Endodermal cell (in vitro differentiated cells): Measurements from ENCODE around the gene CENPI. TPM values are rescaled to one million over a fixed set of nuclear protein-coding genes. Genes with fewer than 3 reads are reported as not detected.

Source experiments
- DNase-seq: peaks from one replicate; pipeline ENCODE4 v3.0.0-alpha.2; 2017
- H3K27ac ChIP-seq: 2 replicates; pipeline ENCODE4 v1.5.1; 2013; ENCODE audit warnings: mild to moderate bottlenecking, low read depth, low read length, moderate library complexity
- H3K27me3 ChIP-seq: 2 replicates; pipeline ENCODE4 v1.6.1; 2013; ENCODE audit warnings: mild to moderate bottlenecking, low read length, moderate library complexity; ENCODE audit not compliant: insufficient read depth, control insufficient read depth, poor library complexity, severe bottlenecking
- H3K36me3 ChIP-seq: 2 replicates; pipeline ENCODE4 v1.7.0; 2013; ENCODE audit warnings: mild to moderate bottlenecking, low read length, moderate library complexity; ENCODE audit not compliant: control insufficient read depth, insufficient read depth
- H3K4me1 ChIP-seq: one replicate; pipeline ENCODE4 v1.7.0; 2013; ENCODE audit warnings: low read length; ENCODE audit not compliant: control insufficient read depth, insufficient read depth
- H3K4me3 ChIP-seq: 2 replicates; pipeline ENCODE4 v1.5.1; 2013; ENCODE audit warnings: mild to moderate bottlenecking, low read length, moderate library complexity
- H3K9ac ChIP-seq: 2 replicates; pipeline ENCODE4 v1.6.1; 2013; ENCODE audit warnings: mild to moderate bottlenecking, low read length, moderate library complexity; ENCODE audit not compliant: poor library complexity, severe bottlenecking; ENCODE audit errors: extremely low read depth
- H3K9me3 ChIP-seq: 2 replicates; pipeline ENCODE4 v1.6.1; 2013; ENCODE audit warnings: mild to moderate bottlenecking, low read length, moderate library complexity; ENCODE audit not compliant: control insufficient read depth
- H3K27ac Mint-ChIP-seq: 2 replicates; pipeline ENCODE4 v1.8.0; 2020; ENCODE audit warnings: mixed read lengths
- H3K27me3 Mint-ChIP-seq: 2 replicates; pipeline ENCODE4 v1.8.0; 2021; ENCODE audit warnings: mild to moderate bottlenecking, mixed read lengths; ENCODE audit not compliant: insufficient read depth
- H3K36me3 Mint-ChIP-seq: 2 replicates; pipeline ENCODE4 v1.8.0; 2020; ENCODE audit warnings: low read depth, mixed read lengths
- H3K4me1 Mint-ChIP-seq: 2 replicates; pipeline ENCODE4 v1.8.0; 2020; ENCODE audit warnings: mixed read lengths
- H3K4me3 Mint-ChIP-seq: 2 replicates; pipeline ENCODE4 v1.8.0; 2020; ENCODE audit warnings: mild to moderate bottlenecking, moderate library complexity, mixed read lengths
- H3K9me3 Mint-ChIP-seq: 2 replicates; pipeline ENCODE4 v1.8.0; 2020; ENCODE audit warnings: mild to moderate bottlenecking, mixed read lengths
- WGBS, 2 experiments: methylation state at CpG; one replicate each; pipeline versions ENCODE4 v1.1.5 to v1.1.7; 2013; ENCODE audit warnings: missing lambda C conversion rate in 2 of 2, mixed read lengths in 1 of 2; ENCODE audit not compliant: insufficient coverage in 1 of 2, insufficient read length in 1 of 2; 5-methylcytosine and 5-hydroxymethylcytosine counted together
- long read RNA-seq, 4 experiments: library from polyadenylated mRNA in 2 of 4; library from RNA in 1 of 4; library from capped mRNA in 1 of 4; stranded (forward) in 3 of 4; unstranded in 1 of 4; transcript quantifications; one replicate each; pipeline ENCODE4 v2.0.0, GENCODE V29; 2020 to 2021; ENCODE audit warnings: inconsistent platforms in 1 of 4
- polyA plus RNA-seq, 2 experiments: library from polyadenylated mRNA; stranded (reverse); fragments of 50-300 nt; gene quantifications; one replicate each; pipeline ENCODE4 v1.2.3, GENCODE V29; 2013
- total RNA-seq, 2 donors: library from RNA; stranded (reverse); fragmentation: NEBNext Ultra II Directional in 1 of 2; extraction: Animal tissue kit (Norgen Biotek cat#: 25700) in 1 of 2; gene quantifications; 2 replicates in 1 of 2; 3 replicates in 1 of 2; pipeline ENCODE4 v1.2.1, GENCODE V29; 2021
- TF ChIP-seq, protein P1 (sequence below): fragments of 200-600 bp; sonication (generic); conservative IDR thresholded peaks from 2 replicates; pipeline ENCODE4 v1.5.0; 2021; ENCODE audit warnings: antibody characterized with exemption, mild to moderate bottlenecking

CENPI gene, protein sequence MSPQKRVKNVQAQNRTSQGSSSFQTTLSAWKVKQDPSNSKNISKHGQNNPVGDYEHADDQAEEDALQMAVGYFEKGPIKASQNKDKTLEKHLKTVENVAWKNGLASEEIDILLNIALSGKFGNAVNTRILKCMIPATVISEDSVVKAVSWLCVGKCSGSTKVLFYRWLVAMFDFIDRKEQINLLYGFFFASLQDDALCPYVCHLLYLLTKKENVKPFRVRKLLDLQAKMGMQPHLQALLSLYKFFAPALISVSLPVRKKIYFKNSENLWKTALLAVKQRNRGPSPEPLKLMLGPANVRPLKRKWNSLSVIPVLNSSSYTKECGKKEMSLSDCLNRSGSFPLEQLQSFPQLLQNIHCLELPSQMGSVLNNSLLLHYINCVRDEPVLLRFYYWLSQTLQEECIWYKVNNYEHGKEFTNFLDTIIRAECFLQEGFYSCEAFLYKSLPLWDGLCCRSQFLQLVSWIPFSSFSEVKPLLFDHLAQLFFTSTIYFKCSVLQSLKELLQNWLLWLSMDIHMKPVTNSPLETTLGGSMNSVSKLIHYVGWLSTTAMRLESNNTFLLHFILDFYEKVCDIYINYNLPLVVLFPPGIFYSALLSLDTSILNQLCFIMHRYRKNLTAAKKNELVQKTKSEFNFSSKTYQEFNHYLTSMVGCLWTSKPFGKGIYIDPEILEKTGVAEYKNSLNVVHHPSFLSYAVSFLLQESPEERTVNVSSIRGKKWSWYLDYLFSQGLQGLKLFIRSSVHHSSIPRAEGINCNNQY
- total RNA-seq, result 10 to 100 TPM; 24.5 to 36.9 TPM
- polyA plus RNA-seq (2013, experiment 1 of 2), result 21.9 TPM
- polyA plus RNA-seq (2013, experiment 2 of 2), result 23.2 TPM
- long read RNA-seq, experiment 1, partial matches to known transcripts, result 1 of 5 reads
- long read RNA-seq, experiment 1, other reads (novel, unspliced or antisense), result 4 of 5 reads
- long read RNA-seq, experiment 2, partial matches to known transcripts, result 6 of 19 reads
- long read RNA-seq, experiment 2, other reads (novel, unspliced or antisense), result 13 of 19 reads
- long read RNA-seq, experiment 3, partial matches to known transcripts, result 2 of 20 reads
- long read RNA-seq, experiment 3, other reads (novel, unspliced or antisense), result 18 of 20 reads
- long read RNA-seq, experiment 4, partial matches to known transcripts, result 0 of 9 reads
- long read RNA-seq, experiment 4, other reads (novel, unspliced or antisense), result 9 of 9 reads

DNA sequence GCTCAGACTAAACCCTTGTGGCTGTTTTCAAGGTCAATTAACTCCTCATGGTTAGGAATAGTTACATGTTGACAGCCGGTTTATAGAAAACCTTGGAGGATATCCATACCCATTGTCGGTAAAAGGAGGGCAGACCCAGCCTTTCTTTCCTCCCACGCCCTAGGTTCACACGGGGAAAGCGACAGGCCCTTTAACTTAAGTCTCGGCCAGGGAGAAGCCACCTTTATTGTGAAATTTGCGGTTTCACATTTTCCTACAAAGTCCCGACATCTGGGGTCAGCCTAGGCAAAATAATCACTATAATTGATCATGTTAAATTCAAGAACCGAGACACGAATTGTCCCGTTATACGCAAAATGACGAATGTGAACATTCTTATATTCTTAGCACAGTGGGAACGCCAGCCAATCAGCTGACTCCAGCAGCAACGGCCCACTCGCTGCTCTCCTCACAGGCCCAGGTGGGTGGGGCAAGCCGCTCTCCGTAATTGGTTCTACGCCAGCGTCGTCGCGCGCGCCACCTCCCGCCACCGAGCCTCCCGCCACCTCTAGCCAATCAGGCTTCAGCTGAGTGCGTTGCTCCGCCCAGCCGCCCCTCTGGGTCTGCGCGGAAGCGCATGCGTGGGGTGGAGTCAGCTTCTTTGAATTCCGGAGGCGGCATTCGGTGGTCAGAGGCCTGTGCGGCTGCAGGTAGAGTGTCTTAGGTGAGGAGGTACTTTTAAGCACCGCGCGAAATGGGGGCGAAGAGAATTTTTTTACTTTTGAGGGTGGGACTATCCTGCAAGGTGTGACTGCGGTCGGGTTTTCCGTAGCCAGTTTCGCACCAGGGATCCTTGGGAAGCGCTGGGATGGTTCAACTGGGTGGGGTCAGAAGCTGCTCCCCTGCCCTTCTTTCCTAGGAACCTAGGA lies at the start of gene CENPI:
Gene CENPI, plus strand, starts transcription at position 659 of the 908 bp plus-strand sequence. CDS start 2,867 bp downstream, outside the sequence.
- no peaks in the 10 kb centered on the region for H3K4me1 Mint-ChIP-seq
- TF ChIP-seq, protein P1, sequence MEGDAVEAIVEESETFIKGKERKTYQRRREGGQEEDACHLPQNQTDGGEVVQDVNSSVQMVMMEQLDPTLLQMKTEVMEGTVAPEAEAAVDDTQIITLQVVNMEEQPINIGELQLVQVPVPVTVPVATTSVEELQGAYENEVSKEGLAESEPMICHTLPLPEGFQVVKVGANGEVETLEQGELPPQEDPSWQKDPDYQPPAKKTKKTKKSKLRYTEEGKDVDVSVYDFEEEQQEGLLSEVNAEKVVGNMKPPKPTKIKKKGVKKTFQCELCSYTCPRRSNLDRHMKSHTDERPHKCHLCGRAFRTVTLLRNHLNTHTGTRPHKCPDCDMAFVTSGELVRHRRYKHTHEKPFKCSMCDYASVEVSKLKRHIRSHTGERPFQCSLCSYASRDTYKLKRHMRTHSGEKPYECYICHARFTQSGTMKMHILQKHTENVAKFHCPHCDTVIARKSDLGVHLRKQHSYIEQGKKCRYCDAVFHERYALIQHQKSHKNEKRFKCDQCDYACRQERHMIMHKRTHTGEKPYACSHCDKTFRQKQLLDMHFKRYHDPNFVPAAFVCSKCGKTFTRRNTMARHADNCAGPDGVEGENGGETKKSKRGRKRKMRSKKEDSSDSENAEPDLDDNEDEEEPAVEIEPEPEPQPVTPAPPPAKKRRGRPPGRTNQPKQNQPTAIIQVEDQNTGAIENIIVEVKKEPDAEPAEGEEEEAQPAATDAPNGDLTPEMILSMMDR, result no peak
- peaks cover 66% of the 10 kb centered on the region for H3K9me3 Mint-ChIP-seq
- Histone ChIP-seq H3K36me3 (peaks cover 17% of the 10 kb centered on the region), H3K4me3 (peak within 1 kb of the TSS; percentile 95), H3K4me1 (no peaks in the 10 kb centered on the region), H3K27me3 (no peaks in the 10 kb centered on the region), H3K9me3 (no peaks in the 10 kb centered on the region), H3K27ac (peak within 1 kb of the TSS; percentile 47), H3K9ac (peak within 1 kb of the TSS; percentile 63)
- peak within 1 kb of the TSS; percentile 81 for H3K4me3 Mint-ChIP-seq
- H3K27me3 Mint-ChIP-seq, result no peaks in the 10 kb centered on the region
- WGBS, 2 experiments, result 1% methylated on average over 36 of the region's 48 CpGs; no CpG with 5 or more reads in 1 of the 2 experiments
- peaks cover 6% of the 10 kb centered on the region for H3K36me3 Mint-ChIP-seq
- peak within 1 kb of the TSS; percentile 95 for H3K27ac Mint-ChIP-seq
- DNase-seq, result peak; percentile 96

DNA sequence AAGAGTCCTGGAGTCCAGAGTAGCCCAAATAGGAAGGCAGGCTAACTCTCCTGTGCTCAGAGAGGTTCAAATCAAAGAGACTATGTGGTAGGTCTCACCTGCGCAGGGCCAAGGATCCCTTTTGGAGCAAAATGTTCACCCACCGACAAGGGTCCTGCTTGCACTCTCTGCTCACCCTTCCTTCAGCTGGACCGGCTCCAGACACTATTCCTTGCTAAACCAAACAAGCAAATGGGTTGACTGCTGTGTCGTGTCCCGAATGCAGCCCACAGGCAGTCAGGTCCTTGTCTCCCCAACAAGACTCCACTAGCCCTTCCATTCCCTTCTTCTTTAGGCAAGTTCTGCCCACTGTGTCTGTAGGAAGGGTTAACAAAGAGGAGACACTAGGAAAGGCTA lies 46.9 kb upstream of the CENPI start:
- Histone ChIP-seq H3K4me3 (peak overlapping the region; percentile 85), H3K9ac (peak overlapping the region; percentile 30), H3K36me3 (no peaks in the 10 kb centered on the region), H3K27me3 (no peaks in the 10 kb centered on the region), H3K9me3 (no peaks in the 10 kb centered on the region), H3K4me1 (no peaks in the 10 kb centered on the region), H3K27ac (no peak overlapping the region)
- peak overlapping the region; percentile 96 for H3K27ac Mint-ChIP-seq
- DNase-seq, result no peak
- no peaks in the 10 kb centered on the region for H3K4me1 Mint-ChIP-seq
- TF ChIP-seq, protein P1, result no peak
- WGBS, 2 experiments, result 17 to 22% methylated on average over 2 to 5 of the region's 5 CpGs
- no peaks in the 10 kb centered on the region for H3K27me3 Mint-ChIP-seq
- peaks cover 55% of the 10 kb centered on the region for H3K9me3 Mint-ChIP-seq
- peaks cover 9% of the 10 kb centered on the region for H3K36me3 Mint-ChIP-seq
- H3K4me3 Mint-ChIP-seq, result peak overlapping the region; percentile 78
